Activated CD4-positive, alpha-beta memory T cell treated with anti-CD3 and anti-CD28 coated beads, Interleukin-2, amount 10 ng/mL, durations not matched to agents 7 days and 5 days (primary cell): ENCODE data around the gene NR2E3. TPM values are rescaled to one million over a fixed set of nuclear protein-coding genes. Genes with fewer than 3 reads are reported as not detected.
"Not testable (repeated sequence)": the region's sequence is repeated elsewhere in the genome, so short reads cannot be mapped to it uniquely, and the experiment has no call there.

ENCODE experiments used
- CTCF ChIA-PET: fragments of 350-600 bp; sonication (Branson Sonifier 250); formaldehyde crosslinking; loops from one replicate; lab custom pipeline; 2021; ENCODE audit warnings: antibody characterized with exemption, inconsistent platforms; lab: Charles Lee
- POLR2A ChIA-PET: fragments of 350-600 bp; sonication (Branson Sonifier 250); formaldehyde crosslinking; loops from one replicate; lab custom pipeline; 2021; ENCODE audit warnings: antibody characterized with exemption; lab: Charles Lee
- DNase-seq: peaks from one replicate; pipeline ENCODE4 v3.0.0-alpha.2; 2020
- H3K27ac Mint-ChIP-seq: one replicate; pipeline ENCODE4 v1.8.0; 2021; ENCODE audit warnings: mild to moderate bottlenecking, mixed read lengths
- H3K27me3 Mint-ChIP-seq: one replicate; pipeline ENCODE4 v1.8.0; 2021; ENCODE audit warnings: mixed read lengths
- H3K36me3 Mint-ChIP-seq: one replicate; pipeline ENCODE4 v1.8.0; 2021; ENCODE audit warnings: low read depth, mixed read lengths
- H3K4me1 Mint-ChIP-seq: one replicate; pipeline ENCODE4 v1.8.0; 2021; ENCODE audit warnings: mixed read lengths
- H3K4me3 Mint-ChIP-seq: one replicate; pipeline ENCODE4 v1.8.0; 2021; ENCODE audit warnings: mild to moderate bottlenecking, mixed read lengths
- H3K9me3 Mint-ChIP-seq: one replicate; pipeline ENCODE4 v1.8.0; 2021; ENCODE audit warnings: mixed read lengths
- total RNA-seq, 2 experiments: library from RNA; stranded (reverse); gene quantifications; one replicate each; pipeline ENCODE4 v1.2.3, GENCODE V29; 2021

The NR2E3 gene
- total RNA-seq, 2 experiments from 2014 or later: not detected

DNA sequence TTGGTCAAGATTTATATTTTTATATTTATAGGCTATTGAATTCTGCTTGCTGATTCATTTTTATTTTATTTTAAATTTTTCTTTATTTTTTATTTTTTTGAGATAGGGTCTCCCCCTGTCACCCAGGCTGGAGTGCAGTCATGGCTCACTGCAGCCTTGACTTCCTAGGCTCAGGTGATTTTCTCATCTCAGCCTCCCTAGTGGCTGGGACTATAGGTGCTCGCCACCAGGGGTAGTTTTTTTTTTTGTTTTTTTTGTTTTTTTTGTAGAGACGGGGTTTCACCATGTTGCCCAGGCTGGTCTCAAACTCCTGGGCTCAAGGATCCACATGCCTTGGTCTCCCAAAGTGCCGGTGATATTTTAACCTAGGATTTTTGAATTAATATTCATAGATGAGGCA lies 31.2 kb downstream of the NR2E3 start:
- no peaks in the 10 kb centered on the region for H3K27me3 Mint-ChIP-seq
- DNase-seq: no peak
- H3K36me3 Mint-ChIP-seq: peaks cover 2% of the 10 kb centered on the region
- no peaks in the 10 kb centered on the region for H3K9me3 Mint-ChIP-seq
- no peak overlapping the region for H3K27ac Mint-ChIP-seq
- ChIA-PET CTCF (no interaction called here), POLR2A (no interaction called here)
- H3K4me1 Mint-ChIP-seq: no peaks in the 10 kb centered on the region
- no peak overlapping the region for H3K4me3 Mint-ChIP-seq

DNA sequence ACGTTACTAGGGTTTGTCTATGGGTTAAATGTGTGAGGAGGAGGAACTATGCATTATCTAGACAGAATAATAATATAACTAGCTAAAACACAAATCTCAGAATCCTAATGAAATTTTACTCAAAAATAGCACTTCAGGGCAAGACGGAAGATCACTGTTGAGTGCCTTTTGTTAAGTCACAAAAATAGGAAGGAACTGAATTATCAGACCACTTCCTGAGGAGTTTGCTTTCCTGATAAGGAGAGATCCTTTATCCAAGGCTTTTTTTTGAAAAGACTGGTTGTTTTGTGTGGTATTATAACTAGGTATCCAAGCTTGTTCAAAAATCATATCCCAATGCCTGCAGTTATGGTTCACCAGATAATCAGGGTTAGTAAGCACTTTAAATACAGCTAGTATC lies 34.6 kb downstream of the NR2E3 start:
- CTCF ChIA-PET: no interaction called here

DNA sequence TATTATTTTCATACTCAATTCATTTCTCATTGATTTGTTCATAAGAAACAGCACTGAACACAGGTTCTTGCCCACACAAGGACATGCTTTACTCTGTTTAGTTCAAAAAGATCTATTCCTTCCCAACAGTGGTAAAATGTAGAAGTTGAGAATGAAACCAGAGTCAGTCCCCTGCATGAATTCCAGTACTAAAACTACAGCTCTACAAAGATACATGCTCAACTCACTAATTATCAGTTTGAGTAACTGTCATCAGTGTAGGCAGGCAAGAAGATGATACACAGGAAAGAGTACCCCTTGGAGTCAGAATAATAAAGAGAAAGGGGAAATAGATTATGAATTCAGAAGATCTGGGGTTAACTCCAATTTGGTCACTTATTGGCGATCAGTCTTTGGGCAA lies 43.2 kb downstream of the NR2E3 start:
- Mint-ChIP-seq H3K27me3 (no peaks in the 10 kb centered on the region), H3K4me1 (peaks cover 3% of the 10 kb centered on the region), H3K36me3 (no peaks in the 10 kb centered on the region), H3K27ac (no peak overlapping the region), H3K9me3 (no peaks in the 10 kb centered on the region), H3K4me3 (no peak overlapping the region)
- CTCF ChIA-PET: no interaction called here
- POLR2A ChIA-PET: no interaction called here
- DNase-seq: no peak

More for the DNA sequence above, 34.6 kb downstream of the NR2E3 start:
- Mint-ChIP-seq H3K36me3 (peaks cover 8% of the 10 kb centered on the region), H3K27me3 (no peaks in the 10 kb centered on the region), H3K9me3 (no peaks in the 10 kb centered on the region), H3K4me1 (no peaks in the 10 kb centered on the region), H3K4me3 (no peak overlapping the region), H3K27ac (no peak overlapping the region)
- DNase-seq: no peak
- POLR2A ChIA-PET: no interaction called here

DNA sequence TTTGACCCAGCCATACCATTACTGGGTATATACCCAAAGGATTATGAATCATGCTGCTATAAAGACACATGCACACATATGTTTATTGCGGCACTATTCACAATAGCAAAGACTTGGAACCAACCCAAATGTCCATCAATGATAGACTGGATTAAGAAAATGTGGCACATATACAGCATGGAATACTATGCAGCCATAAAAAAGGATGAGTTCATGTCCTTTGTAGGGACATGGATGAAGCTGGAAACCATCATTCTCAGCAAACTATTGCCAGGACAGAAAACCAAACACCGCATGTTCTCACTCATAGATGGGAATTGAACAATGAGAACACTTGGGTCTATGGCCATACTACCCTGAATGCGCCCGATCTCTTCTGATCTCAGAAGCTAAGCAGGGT lies 47.9 kb downstream of the NR2E3 start:
- H3K9me3 Mint-ChIP-seq, DNase-seq, H3K27ac Mint-ChIP-seq, H3K36me3 Mint-ChIP-seq, H3K27me3 Mint-ChIP-seq, POLR2A ChIA-PET, CTCF ChIA-PET, H3K4me3 Mint-ChIP-seq, H3K4me1 Mint-ChIP-seq: not testable (repeated sequence)
